GM19193 (cell line): ENCODE data around the gene CDHR3.

Experiments used
- POLR2A ChIP-seq: IDR thresholded peaks from 4 replicates; pipeline ENCODE4 v1.6.1; 2011; ENCODE audit not compliant: insufficient read depth, insufficient read length; ENCODE audit errors: extremely low read depth

Gene CDHR3

DNA sequence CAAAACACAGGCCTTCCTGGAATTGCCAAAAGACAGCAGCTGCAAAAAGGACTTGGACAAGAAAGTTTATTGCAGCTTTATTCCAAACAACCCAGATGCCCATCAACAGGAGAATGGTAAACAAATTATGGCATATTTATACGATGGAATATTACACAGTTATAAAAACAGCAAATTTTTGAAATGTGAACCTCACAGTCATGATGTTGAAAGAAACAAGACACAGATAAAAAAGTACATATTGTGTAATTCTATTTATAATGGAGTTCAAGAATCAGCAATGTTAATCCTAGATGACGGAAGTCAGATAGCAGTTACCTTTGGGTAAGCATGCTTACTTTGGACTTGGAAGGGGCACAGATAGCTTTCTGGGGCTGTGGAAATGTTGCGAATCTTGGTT lies 104.6 kb downstream of the CDHR3 start:
- no peak for TF ChIP-seq POLR2A

- TF ChIP-seq POLR2A, result no peak
Observed at GRCh38 chr7:106068538-106068961, 105.5 kb downstream of the CDHR3 start.

GRCh38 chr7:106068986-106069385 lies 105.9 kb downstream of the CDHR3 start:
- TF ChIP-seq POLR2A, result no peak

DNA sequence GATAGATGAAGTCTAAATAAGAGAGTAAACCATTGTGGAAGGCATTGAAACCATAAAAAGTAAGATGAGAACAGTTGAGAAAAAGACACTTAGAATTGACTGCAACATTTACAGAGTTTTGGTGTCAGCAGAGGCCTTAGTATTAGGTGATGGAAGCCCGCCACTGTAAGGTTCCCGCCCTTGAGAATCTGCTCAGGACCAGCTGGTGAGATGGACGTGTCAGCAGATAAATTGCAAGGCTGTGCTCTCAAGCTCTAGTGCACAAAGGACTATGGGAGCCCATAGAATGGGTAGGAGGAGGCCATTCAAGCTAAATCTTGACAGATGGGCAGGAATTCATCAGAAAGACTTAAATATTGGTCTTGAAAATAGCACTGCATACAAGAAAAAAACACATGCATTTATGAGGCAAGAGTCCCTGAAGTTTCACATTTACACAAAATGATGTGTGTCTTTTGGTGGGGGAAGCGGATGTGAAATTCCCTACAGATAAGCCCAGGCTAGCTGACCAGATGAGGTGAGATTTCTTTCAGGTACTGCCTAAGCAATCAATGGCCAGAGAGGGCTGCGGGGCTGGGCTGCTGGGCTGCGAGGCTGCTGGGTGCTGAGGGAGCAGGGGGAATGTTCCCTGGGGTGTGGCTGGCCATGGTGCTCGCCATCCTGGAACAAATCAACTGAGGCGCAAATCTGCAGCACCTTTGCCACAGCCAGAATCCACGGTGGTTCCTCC lies 106.6 kb downstream of the CDHR3 start:
- no peak for TF ChIP-seq POLR2A

- TF ChIP-seq POLR2A, result no peak
Observed at GRCh38 chr7:106070201-106070551, 107.1 kb downstream of the CDHR3 start.

DNA sequence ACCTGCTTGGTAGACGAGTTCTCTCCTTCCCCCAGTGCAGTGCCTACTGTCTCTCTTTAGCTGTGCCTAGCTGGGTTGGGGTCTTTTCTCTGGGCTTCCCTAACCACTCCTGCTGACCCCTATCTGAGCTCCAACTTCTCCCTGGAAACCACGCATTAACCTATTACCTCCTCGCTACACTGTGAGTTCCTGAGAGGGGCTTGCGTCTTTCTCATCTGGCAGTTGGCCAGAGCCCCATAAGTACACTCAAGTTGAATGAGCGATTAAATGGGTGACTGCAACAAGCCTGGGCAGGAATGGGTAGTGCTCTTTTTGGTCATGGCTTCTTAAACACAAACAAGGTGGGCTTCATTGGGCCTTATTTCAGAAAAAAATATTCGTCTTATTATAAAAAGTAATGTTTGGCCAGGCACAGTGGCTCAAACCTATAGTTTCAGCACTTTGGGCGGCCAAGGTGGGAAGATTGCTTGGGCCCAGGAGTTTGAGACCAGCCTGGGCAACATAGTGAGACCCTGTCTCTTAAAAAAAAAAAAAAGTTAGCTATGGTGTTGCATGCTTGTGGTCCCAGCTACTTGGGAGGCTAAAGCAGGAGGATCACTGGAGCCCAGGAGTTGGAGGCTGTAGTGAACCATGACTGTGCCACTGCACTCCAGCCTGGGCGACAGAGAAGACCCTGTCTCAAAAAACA lies 107.6 kb downstream of the CDHR3 start:
- no peak for TF ChIP-seq POLR2A

DNA sequence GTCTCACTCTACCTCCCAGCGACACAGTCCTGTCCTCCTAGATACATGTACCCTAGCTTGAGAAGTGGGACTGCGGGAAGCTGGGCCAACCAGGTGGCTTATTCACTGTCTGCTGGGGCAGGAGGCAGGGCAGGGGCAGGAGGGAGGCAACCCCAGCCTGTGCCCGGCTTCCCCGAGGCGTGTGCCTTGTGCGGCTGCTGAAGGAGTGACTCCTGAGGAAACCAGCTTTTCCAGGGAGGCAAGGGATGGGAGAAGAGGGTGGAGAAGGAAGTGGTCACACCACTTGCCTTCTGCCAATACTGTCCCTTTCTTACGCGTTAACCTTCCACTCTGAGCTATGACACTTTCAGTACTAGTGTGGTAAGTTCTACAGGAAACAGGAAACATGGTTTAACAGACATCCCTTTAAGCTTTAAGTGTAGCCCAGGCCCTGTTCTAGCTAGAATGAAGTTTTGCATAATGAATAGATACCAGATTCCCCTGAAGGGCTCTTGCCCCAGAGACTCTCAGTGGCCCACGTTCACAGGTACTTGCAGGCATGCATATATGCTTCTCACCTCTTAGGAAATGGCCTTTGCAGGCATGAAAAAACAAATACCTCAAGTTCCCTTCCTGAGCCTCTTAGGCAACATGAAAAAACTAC lies 108.4 kb downstream of the CDHR3 start:
- peak; percentile 62 for TF ChIP-seq POLR2A

DNA sequence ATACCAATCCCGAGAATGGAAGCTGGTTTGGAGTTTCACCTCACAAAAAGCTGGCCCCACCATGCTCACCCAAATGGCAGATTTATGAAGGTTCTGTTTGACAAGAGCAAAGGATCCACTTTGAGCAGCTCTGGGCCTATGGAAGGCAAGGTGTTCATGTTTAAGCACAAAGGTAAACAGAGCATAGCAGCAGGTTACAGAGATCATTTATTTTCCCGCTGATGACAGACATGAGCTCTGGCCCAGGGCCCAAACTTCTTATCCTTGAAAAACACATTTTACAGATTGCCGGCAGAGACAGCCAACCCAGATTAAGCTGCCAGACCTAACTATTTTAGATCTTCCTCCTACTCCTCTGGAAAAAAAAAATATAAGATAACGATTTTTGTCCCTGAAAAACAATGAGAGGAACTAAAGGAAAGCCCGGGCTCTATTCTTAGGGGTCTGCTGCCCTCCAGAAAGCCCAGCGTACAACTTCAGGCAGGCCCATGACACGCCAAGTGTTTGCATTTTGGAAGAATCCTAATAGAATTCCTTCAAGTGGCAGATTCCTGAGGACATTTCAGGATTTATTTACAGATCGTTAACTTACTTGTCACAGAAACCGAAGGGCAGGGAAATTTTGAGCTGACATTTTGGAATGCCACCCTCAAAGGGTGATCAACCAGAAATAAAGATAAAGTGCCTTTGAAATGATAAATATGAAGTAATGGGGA lies 109.1 kb downstream of the CDHR3 start:
- no peak for TF ChIP-seq POLR2A

DNA sequence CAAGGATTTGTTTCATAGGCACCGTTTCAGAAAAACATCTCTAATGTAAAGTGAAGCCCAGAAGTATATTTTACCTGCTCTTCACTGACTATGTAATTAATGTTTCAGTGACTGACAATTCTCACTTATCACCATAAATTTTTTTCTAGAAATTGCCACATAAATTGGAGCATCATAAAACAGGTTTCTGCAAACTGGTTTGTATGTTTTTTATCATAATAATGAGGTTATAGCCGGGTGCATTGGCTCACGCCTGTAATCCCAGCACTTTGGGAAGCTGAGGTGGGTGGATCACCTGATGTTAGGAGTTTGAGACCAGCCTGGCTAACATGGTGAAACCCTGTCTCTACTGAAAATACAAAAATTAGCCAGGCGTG lies 109.6 kb downstream of the CDHR3 start:
- no peak for TF ChIP-seq POLR2A

- no peak for TF ChIP-seq POLR2A
Observed at GRCh38 chr7:106073701-106074100, 110.6 kb downstream of the CDHR3 start.

GRCh38 chr7:106074257-106074656 lies 111.2 kb downstream of the CDHR3 start:
- no peak for TF ChIP-seq POLR2A

DNA sequence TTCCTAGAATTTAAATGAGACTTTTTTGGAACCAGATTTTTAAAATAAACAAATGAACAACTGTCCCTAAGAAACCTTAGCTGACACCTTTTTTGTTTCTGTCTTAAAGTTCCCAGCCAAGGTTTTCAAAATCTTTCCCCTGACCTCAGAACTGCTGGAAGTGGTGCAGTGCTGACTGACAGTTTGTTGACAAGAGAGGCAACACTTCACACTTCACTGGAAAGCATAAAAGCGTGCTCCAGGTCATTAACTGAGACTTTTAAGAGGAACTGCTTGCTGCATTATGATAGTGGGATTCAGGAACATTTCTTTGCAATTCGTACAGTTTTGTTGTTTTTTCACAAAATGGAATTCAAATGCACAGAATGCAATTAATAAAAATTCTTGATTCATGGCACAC lies 112.9 kb downstream of the CDHR3 start:
- TF ChIP-seq POLR2A, result no peak

DNA sequence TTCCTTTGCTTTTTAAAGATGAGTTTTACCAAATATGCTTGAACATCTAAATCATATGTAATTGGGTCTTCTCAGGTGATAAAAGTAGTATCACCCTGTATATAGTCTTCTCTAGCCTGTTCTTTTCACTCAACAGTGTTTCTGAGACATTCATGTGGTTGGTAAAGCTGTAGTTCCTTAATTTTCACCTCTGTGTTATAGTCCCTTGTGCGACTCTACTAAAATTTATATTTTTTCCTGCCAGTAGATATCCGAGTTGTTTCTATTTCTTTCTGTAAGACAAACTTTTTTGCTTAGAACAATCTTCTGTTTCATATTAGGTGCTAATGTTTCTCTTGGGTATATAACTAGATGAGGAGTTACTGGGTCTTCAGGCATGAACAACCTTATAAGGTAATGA lies 113.5 kb downstream of the CDHR3 start:
- no peak for TF ChIP-seq POLR2A

DNA sequence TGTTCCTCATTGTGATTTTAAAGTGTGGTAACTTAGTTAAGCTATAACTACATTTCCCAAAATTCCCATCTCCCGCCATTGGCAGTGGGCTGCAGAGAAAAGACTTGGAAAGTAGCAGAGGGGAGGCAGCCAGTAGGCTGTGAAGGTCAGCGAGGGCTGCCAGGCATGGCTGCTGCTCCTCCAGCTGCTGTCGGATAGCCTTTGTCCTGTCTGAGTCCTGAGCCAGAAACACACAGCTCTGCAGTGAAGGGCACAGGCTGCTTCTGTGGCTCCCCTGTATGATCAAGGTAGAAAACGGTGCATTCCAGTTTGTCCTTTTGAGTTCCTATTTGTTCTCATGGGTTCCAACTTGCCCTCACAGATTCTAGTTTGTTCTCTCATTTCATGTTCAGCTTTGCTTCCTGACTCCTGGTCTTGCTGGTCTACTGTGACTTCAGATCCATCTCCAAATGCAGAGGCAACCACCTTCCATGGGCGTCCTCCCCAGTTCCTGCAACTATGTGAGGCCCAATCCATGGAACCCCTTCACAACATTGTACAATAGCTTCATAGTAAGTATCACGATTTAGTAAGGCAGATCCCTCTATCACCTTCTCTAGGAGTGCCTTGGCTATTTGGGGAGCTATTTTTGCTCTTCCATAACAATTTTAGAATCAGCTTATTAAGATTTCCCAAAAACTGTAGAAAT lies 117.4 kb downstream of the CDHR3 start:
- no peak for TF ChIP-seq POLR2A
